GM18951 (cell line): ENCODE results near the gene BRIX1.

Experiments
- POLR2A ChIP-seq: IDR thresholded peaks from 4 replicates; pipeline ENCODE4 v1.6.1; 2011; ENCODE audit warnings: mild to moderate bottlenecking; ENCODE audit not compliant: insufficient read length, insufficient read depth; ENCODE audit errors: extremely low read depth
- in situ Hi-C: fragments of 300-500 bp; cut with MboI; formaldehyde crosslinking; loops from one replicate; pipeline ENCODE4 v1.12.0; 2022; ENCODE audit warnings: low sequenced_read_pairs, mixed read lengths, inconsistent platforms; ENCODE audit not compliant: unreplicated experiment

BRIX1 gene, protein sequence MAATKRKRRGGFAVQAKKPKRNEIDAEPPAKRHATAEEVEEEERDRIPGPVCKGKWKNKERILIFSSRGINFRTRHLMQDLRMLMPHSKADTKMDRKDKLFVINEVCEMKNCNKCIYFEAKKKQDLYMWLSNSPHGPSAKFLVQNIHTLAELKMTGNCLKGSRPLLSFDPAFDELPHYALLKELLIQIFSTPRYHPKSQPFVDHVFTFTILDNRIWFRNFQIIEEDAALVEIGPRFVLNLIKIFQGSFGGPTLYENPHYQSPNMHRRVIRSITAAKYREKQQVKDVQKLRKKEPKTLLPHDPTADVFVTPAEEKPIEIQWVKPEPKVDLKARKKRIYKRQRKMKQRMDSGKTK

DNA sequence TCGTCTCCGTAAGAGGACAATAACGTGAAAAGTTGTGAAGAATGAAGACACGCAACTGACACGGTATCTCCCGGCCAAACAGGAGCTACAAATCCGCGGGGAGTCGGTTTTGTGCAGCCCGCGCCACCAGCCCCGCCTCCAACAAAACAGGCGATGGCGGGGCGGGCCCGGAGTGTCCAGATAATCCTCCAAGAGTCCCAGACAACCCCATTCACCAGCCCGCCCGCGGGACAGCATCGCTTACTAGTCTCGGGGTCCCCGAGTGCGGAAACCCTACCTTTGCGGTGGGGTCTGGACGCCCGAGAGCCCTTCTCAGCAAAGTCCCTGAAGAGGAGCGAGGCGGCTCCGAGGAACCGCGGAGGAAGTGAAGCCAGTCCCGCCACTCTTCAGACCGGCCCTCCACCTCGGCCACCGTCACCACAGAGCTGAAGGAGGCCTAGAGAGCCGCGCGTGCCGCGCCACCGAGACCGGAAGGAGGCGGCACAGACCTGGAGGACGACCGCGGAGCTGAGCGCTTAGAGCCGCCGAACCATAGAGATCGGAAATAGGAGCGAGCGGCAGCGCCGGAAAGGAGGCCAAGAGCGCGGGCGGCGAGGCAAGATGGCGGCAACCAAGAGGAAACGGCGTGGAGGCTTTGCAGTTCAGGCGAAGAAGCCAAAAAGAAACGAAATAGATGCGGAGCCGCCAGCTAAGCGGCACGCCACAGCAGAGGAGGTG lies at the start of gene BRIX1, which contains the start of gene RAD1:
BRIX1 (plus strand) TSS at position 573 of the 717 bp plus-strand sequence; CDS start at position 601, 28 bp downstream.
RAD1 (minus strand) TSS at position 366 of the 717 bp plus-strand sequence. CDS start 612 bp downstream, outside the sequence.
- in situ Hi-C loops, result loop anchor here (25.0 kb wide), 1 partner anchor 428 kb away; no protein-coding TSS in a partner anchor
- peak; percentile 80 for TF ChIP-seq POLR2A

DNA sequence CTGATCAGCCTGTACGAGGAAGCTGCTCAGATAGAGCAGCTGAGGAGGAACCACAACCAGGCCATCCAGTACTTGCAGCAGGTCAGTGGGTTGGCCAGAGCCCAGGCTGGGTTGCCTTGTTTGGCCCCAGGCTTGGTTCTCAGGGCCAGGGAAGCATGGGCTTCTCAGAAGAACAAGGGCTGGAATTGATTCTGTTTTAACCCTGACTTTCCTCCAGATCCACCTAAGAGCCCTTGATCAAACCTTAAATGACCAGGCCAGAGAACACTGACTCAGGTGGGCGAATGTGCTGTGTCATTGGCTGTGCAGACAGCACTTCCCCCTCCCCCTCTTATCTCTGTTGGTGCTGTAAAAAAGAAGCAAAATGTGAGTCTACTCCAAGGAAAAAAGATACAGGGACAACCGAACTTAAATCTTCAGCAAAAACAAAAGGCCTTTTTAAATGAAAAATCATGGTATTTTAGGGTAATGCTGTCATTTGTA lies 48.5 kb upstream of the BRIX1 start:
- in situ Hi-C loops, result no loop called here
- TF ChIP-seq POLR2A, result no peak

DNA sequence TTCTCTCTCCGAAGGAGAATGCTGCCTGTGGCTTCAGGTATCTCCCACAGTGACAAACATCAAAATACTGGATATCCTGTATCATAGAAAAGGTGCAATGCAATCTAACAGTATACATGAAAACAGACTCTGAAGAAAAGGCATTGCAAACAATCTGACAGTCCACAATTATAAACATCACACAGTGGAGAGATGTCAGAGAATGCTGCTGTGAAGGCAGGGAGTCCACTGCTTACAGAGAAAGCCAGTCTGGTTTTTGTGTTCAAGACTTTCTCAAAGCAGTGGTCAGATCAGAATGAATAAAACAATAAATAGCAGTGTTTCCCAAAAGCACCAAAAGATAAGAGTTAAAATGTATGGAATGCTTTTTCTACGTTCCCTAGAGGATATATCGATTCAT lies 47.9 kb upstream of the BRIX1 start:
- in situ Hi-C loops, result no loop called here
- no peak for TF ChIP-seq POLR2A

DNA sequence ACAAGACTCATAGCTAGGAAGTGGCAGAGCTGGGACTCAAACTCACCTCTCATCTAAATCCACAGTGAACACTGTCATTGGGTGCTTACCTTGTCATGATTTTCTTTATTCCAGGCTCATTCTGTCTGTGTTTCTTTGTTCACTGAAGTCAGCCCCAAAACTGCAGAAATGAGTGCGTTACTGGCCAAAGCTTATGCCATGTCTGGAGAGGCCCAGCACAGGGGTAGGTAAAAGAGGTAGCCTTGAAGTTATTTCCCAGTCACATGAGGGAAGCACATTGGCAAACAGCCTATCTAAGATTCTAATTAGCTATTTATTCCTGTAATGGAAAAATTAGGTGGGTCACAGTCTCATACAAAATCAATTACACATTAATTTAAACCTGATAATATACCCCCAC lies 46.7 kb upstream of the BRIX1 start:
- in situ Hi-C loops, result no loop called here
- no peak for TF ChIP-seq POLR2A

DNA sequence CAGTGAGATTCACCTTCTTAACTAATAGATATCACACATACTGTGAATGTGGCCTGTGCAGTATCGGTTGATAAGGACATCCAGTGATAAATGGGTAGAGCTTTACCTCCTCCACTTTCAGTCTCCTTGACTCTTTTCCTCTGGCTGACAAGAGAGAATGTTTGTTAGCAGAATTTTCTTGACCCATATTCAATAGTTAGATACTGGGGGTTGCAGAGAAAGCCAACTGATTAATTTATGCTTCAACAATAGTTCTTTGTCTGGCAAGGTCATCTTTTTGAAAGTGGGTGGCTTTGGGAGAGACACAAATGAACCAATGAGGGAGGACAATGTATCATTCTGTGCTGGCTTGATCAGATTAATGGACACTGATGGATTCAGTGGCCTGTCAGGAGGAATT lies 46.3 kb upstream of the BRIX1 start:
- in situ Hi-C loops, result no loop called here
- no peak for TF ChIP-seq POLR2A

DNA sequence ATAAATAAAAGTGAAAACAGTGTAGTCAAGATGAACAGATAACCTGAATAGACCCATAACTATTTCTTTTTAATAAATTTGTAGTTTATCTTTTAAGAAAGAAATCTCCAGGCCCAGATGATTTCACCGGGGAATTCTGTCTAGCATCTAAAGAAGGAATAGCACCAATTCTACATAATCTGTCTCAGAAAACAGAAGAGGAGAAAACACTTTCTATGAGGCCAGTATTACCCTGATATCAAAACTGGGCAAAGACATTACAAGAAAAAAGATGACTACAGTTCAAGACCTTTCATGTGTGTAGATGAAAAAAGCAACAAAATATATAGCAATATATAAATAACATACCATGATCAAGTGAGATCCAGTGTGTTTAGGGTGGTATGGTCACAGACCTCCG lies 45.1 kb upstream of the BRIX1 start:
- no peak for TF ChIP-seq POLR2A
- in situ Hi-C loops, result no loop called here

DNA sequence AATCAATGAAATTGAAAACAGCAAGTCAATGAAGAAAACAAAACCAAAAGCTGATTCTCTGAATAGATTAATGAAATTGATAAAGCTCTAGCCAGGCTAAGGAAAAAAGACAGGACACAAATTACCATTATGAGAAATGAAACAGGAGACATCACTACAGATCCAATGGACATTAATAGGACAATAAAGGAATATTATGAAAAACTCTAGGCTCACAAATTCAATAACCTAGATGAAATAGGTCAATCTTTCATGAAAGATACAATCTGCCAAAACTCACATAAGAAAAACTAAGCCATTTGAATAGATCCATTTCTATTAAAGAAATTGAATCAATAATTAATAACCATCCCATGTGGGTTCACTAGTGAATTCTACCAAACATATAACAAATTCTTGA lies 39.2 kb upstream of the BRIX1 start:
- no peak for TF ChIP-seq POLR2A
- in situ Hi-C loops, result no loop called here

DNA sequence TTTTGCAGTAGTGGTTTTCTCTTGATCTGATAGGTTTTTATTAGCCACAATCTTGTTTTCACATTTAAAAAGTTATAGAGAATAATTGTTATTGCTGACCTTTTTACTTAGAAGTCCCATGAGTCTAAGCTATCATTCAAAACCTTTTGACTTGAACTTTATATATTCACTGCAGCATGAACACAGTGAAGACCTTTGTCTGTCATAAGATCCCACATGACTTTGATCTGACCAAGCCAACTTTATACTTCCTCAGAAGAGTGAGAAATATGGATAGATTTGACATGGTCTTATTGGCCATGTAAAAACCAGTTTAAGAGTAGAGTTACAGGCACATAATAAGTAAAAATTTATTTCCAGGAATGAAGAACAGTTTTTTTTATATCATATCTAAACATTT lies 34.3 kb upstream of the BRIX1 start:
- in situ Hi-C loops, result no loop called here
- no peak for TF ChIP-seq POLR2A

DNA sequence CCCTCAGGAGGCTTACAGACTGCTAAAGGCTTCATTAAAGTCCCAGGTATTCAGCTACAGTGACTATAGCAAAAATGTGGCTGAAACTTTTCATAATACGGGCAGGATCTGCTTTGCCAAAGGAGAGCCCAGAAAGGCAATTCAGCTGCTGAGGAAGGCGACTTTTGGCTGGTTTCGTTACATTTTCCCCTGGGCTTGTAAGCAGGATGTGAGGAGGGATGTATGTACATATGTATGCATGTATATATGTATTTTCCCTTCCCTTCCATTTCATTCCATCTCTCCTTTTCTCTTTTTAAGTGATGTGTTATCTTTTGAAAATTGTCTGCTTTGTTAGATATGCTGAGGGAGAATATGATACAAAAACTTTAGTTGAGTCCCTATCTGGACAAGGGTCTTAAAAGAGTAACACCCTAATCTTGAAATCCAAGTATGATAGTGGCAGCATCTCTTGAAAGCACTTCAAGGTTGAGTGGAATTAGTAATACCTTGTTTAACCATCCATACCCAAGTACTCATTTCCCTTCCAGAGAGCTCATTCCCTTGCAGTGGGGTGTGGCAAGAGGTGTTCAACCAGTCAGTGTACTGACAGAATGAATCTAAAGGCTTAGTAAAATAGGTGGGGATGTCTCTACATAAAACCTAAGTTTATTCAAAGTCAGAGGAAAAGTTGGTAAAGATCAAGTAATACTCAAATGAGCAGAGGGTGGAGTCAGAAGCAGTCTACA lies 29.0 kb upstream of the BRIX1 start:
- in situ Hi-C loops, result no loop called here
- TF ChIP-seq POLR2A, result no peak

DNA sequence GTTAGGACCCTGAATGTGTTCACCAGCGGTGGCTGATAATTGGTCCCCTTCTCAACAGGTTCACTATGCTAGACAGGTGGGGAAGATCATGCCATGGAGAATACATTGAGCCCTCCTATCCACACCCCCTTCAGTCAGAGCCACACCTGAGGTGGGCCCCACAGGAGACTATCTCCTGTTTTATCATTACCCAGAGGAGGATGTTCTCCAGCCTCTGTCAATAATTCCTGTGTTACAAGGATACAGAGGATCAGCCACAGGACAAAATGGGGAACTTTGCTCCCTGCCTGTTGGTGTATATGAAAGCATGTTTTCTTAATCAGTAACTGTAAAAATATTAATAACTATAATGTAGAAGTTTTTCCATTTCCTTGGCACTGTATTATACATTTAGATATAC lies 26.1 kb upstream of the BRIX1 start:
- in situ Hi-C loops, result no loop called here
- TF ChIP-seq POLR2A, result no peak

DNA sequence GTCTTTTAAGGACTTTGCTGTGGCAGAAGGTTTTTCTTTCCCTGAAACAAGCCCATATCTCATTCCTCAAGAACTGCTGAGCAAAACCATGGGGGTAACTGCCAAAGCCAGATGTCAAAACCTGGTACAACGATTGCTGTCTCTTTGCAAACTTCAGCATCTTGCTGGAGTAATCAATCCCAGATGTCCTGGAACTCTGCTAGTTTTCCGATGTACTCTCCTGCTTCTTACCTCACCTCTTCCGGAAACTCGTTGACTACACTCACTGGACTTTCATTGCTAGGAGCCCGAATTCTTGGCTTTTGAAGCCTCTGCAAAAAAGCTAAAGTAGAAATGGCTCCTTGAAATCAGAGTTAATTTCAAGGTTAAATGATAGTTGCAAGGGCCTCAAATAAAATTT lies 23.5 kb upstream of the BRIX1 start:
- in situ Hi-C loops, result no loop called here
- TF ChIP-seq POLR2A, result no peak

DNA sequence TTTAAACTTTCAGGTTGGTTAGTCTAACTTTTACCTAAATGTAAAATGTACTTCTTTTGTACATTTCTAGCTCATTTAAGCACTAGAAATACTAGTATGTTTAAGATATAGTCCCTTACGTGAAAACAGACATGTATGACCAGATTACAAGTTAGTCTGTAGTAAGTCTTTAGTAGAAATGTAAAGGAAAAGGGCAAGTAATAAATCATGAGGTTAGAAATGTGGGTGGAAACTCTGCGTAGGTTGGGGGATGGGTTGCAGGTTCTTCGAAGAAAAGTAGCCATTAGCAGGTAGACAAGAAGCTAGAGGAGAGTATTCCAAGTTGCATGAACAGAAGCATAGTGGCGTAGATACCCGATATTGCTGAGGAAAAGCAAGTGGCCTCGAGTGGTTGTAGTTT lies 23.1 kb upstream of the BRIX1 start:
- in situ Hi-C loops, result no loop called here

DNA sequence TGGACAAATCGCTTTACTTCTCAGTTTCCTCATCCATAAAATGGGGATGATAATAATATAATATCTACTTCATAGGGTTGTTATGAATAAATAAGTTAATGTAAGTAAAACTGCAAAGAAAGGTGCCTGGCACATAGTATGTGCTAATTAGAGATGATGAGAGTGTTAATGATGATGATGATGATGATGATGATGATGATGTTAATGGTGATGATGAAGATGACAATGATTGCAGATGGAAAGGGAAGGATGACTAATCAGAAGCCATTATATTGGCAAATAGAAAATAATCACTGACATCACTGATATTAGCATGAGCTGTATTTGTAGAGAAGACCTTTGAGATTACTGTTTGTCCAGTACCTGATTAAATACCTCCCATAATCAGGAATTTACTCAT lies 20.8 kb upstream of the BRIX1 start:
- TF ChIP-seq POLR2A, result no peak
- in situ Hi-C loops, result no loop called here

More for the DNA sequence above, 23.1 kb upstream of the BRIX1 start:
- no peak for TF ChIP-seq POLR2A
